ENCODE data around the gene ZNF883. TPM values are rescaled to one million over a fixed set of nuclear protein-coding genes. Genes with fewer than 3 reads are reported as not detected.

ZNF883 gene
- total RNA-seq, 1 donor from 2014 or later, result 6.4 TPM

DNA sequence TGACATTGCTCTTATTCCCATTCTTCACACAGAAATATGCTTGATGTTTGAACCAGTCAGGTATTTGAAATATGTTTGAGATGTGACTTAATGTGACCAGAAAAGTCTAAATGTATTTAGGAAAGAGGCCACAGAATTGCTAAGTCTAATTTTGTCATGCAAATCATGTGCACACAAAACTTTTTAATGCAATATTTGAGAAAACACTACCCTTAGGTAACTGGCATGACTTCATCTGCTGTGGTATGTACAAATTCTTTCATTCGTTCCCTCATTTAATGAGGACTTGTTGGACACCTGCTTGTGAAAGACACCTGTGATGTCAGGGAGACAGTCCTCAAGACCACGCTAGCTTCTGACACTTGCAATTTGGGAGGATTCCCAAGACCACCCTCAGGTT lies 100.3 kb downstream of the ZNF883 start:
- H3K4me1 Mint-ChIP-seq (ENCODE audit: unreplicated experiment), result no peaks in the 10 kb centered on the region
- no peaks in the 10 kb centered on the region for H3K36me3 Mint-ChIP-seq (ENCODE audit: unreplicated experiment)
- H3K27ac Mint-ChIP-seq (ENCODE audit: unreplicated experiment), result no peak overlapping the region
- H3K9me3 Mint-ChIP-seq (ENCODE audit: unreplicated experiment), result no peaks in the 10 kb centered on the region
- peaks cover 53% of the 10 kb centered on the region for H3K27me3 Mint-ChIP-seq (ENCODE audit: unreplicated experiment)
- DNase-seq (ENCODE audit: extremely low spot score, unreplicated experiment), result no peak
- H3K4me3 Mint-ChIP-seq (ENCODE audit: unreplicated experiment), result no peak overlapping the region
- TF ChIP-seq CTCF (IDR thresholded peaks at IDR 0.05), result no peak

Other genes starting within 250 kb of the ZNF883 start
- gene SLC46A2, start 121.3 kb downstream of the ZNF883 start, total RNA-seq, result not detected in 2 replicates
- 5.9 and 7.0 TPM in 2 replicates for gene ZFP37, start 44.5 kb upstream of the ZNF883 start, total RNA-seq
- gene SLC31A2, start 138.8 kb upstream of the ZNF883 start, total RNA-seq, result 3.3 and 3.9 TPM in 2 replicates
- gene FKBP15, start 209.1 kb upstream of the ZNF883 start, total RNA-seq, result 30.8 and 31.9 TPM in 2 replicates
- 22.1 and 22.4 TPM in 2 replicates for gene SLC31A1, start 209.4 kb upstream of the ZNF883 start, total RNA-seq

Measured in osteocyte (in vitro differentiated cells).